ENCODE results near the gene NUTF2.
A peak's percentile ranks its signal among the peaks of the same experiment; 100 is the strongest.

Gene NUTF2

DNA sequence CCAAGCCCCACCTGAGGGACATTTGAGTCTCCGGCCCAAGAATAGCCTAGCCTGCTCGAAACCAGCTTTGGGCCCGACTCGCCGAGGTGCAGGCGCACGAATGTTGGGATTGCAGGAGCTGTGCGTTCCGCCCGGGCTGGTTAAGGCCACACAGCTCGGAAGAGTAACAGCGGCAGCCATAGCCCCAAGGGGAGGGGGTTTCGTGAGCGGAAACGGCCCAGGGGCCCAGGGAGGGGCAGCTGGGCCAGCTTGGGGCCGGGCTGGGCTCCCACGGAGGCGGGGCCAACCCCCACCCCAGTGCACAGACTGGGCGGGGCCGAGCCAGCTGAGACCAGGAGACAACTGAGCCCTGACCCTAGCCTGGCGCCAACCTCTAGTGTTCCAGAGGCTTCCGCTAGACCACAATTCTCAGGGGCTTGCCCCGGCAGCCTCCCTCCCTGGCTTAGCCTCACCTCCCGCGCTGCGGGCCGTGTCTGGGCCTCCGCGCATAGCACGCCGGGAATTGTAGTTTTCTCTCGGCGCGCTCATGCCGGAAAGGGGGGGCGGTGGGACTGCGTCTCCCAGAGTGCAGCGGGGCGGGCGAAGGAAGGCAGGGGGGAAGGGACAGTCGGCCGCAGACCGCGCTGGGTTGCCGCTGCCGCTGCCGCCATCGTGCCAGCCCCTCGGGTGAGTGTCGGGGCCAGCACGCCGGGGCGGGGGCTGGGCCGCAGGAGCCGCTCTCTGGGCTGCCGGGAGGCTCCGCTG lies at the start of gene NUTF2:
TSS of gene NUTF2 (plus strand) at position 614 of the 744 bp plus-strand sequence. CDS start 18,198 bp downstream, outside the sequence.
- H3K9me3 ChIP-seq (ENCODE audit: control insufficient read depth in 1 of 2, low read length in 2 of 2): no peaks in the 10 kb centered on the region
- peaks cover 0 to 10% of the 10 kb centered on the region in 2 donors for H3K36me3 ChIP-seq (ENCODE audit: control insufficient read depth in 1 of 2, insufficient read depth in 2 of 2, low read length in 2 of 2)
- no peaks in the 10 kb centered on the region for H3K27me3 ChIP-seq (ENCODE audit: low read depth, low read length)
- peak within 1 kb of the TSS; percentile 84 to 97 for H3K4me3 ChIP-seq (ENCODE audit: low read depth in 1 of 2, low read length in 2 of 2)
- H3K27ac ChIP-seq (ENCODE audit: low read length): peak within 1 kb of the TSS; percentile 81
- H3K4me1 ChIP-seq (ENCODE audit: control insufficient read depth in 1 of 2, insufficient read depth in 2 of 2, low read length in 2 of 2): peaks cover 26 to 51% of the 10 kb centered on the region in 2 donors

DNA sequence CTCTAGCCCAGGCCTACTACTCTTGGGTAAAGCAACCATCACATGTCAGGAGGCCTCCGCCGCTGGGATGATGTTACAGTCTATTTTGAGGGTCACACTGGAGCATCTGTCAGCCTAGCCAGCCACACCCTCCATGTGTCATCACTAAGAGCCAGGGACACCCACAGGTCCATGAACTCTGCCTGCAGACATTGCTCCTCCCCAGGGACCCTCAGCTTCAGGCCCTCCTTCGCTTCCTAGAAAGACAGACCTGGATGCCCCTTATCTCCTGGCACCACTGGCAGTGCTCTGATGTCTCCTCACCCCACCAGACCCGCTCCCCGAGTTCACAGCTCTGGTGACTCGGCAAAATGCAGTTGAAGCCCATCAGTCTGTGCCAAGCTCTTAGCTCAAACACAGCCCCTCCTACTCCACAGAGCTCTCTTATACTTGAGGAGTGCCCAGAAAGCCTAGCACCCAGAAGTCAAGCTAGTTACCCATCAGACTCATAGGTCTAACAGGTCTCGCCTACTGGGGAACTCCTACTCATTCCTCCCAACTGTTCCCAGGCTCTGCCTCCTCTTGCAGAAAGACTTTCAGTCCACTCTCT lies 46.3 kb upstream of the NUTF2 start:
- no peak overlapping the region for H3K27ac ChIP-seq (ENCODE audit: low read length)
- H3K27me3 ChIP-seq (ENCODE audit: low read depth, low read length): no peaks in the 10 kb centered on the region
- peaks cover 5 to 15% of the 10 kb centered on the region in 2 donors for H3K4me1 ChIP-seq (ENCODE audit: control insufficient read depth in 1 of 2, insufficient read depth in 2 of 2, low read length in 2 of 2)
- no peak overlapping the region for H3K4me3 ChIP-seq (ENCODE audit: low read depth in 1 of 2, low read length in 2 of 2)
- no peaks in the 10 kb centered on the region for H3K9me3 ChIP-seq (ENCODE audit: control insufficient read depth in 1 of 2, low read length in 2 of 2)
- peaks cover 5 to 28% of the 10 kb centered on the region in 2 donors for H3K36me3 ChIP-seq (ENCODE audit: control insufficient read depth in 1 of 2, insufficient read depth in 2 of 2, low read length in 2 of 2)

DNA sequence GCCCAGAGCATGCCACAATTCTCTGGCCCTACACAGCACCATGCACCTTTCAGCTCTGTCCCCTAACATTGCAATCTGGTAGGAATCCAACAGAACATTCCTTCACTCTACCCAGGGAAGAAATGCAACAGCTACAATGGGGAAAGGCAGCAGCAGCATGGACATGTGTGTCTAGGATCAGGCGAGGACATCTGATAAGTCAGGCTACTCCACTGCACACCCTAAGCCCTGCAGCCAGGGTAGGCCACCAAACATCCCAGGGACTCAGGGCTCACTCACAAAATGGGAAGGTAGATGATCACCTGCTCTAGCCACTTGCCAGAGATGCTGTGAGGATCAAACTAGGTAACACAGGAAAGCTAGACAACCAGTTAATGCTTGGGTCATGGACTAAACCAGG lies 45.5 kb upstream of the NUTF2 start:
- Histone ChIP-seq H3K27ac (ENCODE audit: low read length) (no peak overlapping the region), H3K36me3 (ENCODE audit: control insufficient read depth in 1 of 2, insufficient read depth in 2 of 2, low read length in 2 of 2) (peaks cover 5 to 28% of the 10 kb centered on the region in 2 donors), H3K9me3 (ENCODE audit: control insufficient read depth in 1 of 2, low read length in 2 of 2) (no peaks in the 10 kb centered on the region), H3K4me3 (ENCODE audit: low read depth in 1 of 2, low read length in 2 of 2) (no peak overlapping the region), H3K4me1 (ENCODE audit: control insufficient read depth in 1 of 2, insufficient read depth in 2 of 2, low read length in 2 of 2) (peaks cover 9 to 19% of the 10 kb centered on the region in 2 donors), H3K27me3 (ENCODE audit: low read depth, low read length) (no peaks in the 10 kb centered on the region)

- H3K4me1 ChIP-seq (ENCODE audit: control insufficient read depth in 1 of 2, insufficient read depth in 2 of 2, low read length in 2 of 2): peaks cover 9 to 19% of the 10 kb centered on the region in 2 donors
- no peaks in the 10 kb centered on the region for H3K9me3 ChIP-seq (ENCODE audit: control insufficient read depth in 1 of 2, low read length in 2 of 2)
- H3K4me3 ChIP-seq (ENCODE audit: low read depth in 1 of 2, low read length in 2 of 2): no peak overlapping the region
- H3K36me3 ChIP-seq (ENCODE audit: control insufficient read depth in 1 of 2, insufficient read depth in 2 of 2, low read length in 2 of 2): peaks cover 5 to 28% of the 10 kb centered on the region in 2 donors
- no peaks in the 10 kb centered on the region for H3K27me3 ChIP-seq (ENCODE audit: low read depth, low read length)
- no peak overlapping the region for H3K27ac ChIP-seq (ENCODE audit: low read length)
These were observed 44.9 kb upstream of the NUTF2 start for GRCh38 chr16:67801883-67802282.

GRCh38 chr16:67803894-67804293 lies 42.8 kb upstream of the NUTF2 start:
- H3K4me3 ChIP-seq (ENCODE audit: low read depth in 1 of 2, low read length in 2 of 2): no peak overlapping the region
- H3K36me3 ChIP-seq (ENCODE audit: control insufficient read depth in 1 of 2, insufficient read depth in 2 of 2, low read length in 2 of 2): peaks cover 5 to 21% of the 10 kb centered on the region in 2 donors

GRCh38 chr16:67804853-67805542 lies 41.7 kb upstream of the NUTF2 start:
- Histone ChIP-seq H3K9me3 (ENCODE audit: control insufficient read depth in 1 of 2, low read length in 2 of 2) (no peaks in the 10 kb centered on the region), H3K27ac (ENCODE audit: low read length) (peak overlapping the region; percentile 75), H3K36me3 (ENCODE audit: control insufficient read depth in 1 of 2, insufficient read depth in 2 of 2, low read length in 2 of 2) (peaks cover 5 to 21% of the 10 kb centered on the region in 2 donors), H3K4me1 (ENCODE audit: control insufficient read depth in 1 of 2, insufficient read depth in 2 of 2, low read length in 2 of 2) (peaks cover 11 to 27% of the 10 kb centered on the region in 2 donors), H3K27me3 (ENCODE audit: low read depth, low read length) (no peaks in the 10 kb centered on the region), H3K4me3 (ENCODE audit: low read depth in 1 of 2, low read length in 2 of 2) (peak overlapping the region; percentile 89 to 96)

More at GRCh38 chr16:67803894-67804293, 42.8 kb upstream of the NUTF2 start:
- no peaks in the 10 kb centered on the region for H3K27me3 ChIP-seq (ENCODE audit: low read depth, low read length)
- H3K27ac ChIP-seq (ENCODE audit: low read length): no peak overlapping the region
- H3K9me3 ChIP-seq (ENCODE audit: control insufficient read depth in 1 of 2, low read length in 2 of 2): no peaks in the 10 kb centered on the region
- peaks cover 11 to 27% of the 10 kb centered on the region in 2 donors for H3K4me1 ChIP-seq (ENCODE audit: control insufficient read depth in 1 of 2, insufficient read depth in 2 of 2, low read length in 2 of 2)

DNA sequence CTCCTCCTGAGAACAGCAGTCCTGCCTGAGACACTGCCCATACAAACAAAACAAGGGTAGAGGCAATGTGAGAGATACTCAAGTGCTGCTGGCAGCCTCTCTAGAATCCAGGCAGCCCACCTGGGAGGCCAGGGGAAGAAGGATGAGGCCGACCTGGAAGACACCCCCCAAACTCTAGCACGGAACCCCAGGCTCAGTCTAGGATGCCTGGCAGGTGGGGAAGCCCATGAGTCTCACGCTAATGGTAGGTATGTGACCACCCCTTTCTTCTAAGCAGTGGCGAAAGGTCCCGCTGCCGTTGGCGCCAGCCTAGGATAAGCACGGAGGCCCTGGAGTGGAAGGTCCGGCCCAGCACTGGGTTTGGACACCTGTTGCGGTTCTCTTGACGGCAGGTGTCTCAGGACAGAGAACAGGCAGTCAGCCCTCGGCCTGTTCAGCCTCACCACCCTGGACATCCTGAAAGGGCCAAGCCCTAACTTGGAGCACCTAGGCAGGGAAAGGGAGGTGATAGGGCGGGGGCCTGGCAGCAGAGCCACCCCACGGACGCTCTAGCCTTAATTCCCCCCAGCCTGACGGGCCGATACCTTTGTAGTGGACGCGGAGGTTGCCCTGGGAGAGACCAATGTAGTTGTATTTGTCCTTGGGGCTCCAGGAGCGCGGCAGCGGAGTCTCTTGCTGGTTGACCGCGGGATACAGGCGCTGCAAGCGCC lies 40.9 kb upstream of the NUTF2 start:
- Histone ChIP-seq H3K9me3 (ENCODE audit: control insufficient read depth in 1 of 2, low read length in 2 of 2) (no peaks in the 10 kb centered on the region), H3K4me1 (ENCODE audit: control insufficient read depth in 1 of 2, insufficient read depth in 2 of 2, low read length in 2 of 2) (peaks cover 11 to 27% of the 10 kb centered on the region in 2 donors), H3K36me3 (ENCODE audit: control insufficient read depth in 1 of 2, insufficient read depth in 2 of 2, low read length in 2 of 2) (peaks cover 5 to 15% of the 10 kb centered on the region in 2 donors), H3K27me3 (ENCODE audit: low read depth, low read length) (no peaks in the 10 kb centered on the region), H3K4me3 (ENCODE audit: low read depth in 1 of 2, low read length in 2 of 2) (peak overlapping the region; percentile 89 to 96), H3K27ac (ENCODE audit: low read length) (peak overlapping the region; percentile 75)

GRCh38 chr16:67806428-67807147 lies 40.1 kb upstream of the NUTF2 start, which contains the start of the genes RANBP10 and TSNAXIP1:
TSS of gene RANBP10 (minus strand) at chr16:67806560. CDS start at chr16:67806536, 24 bp downstream.
TSS of gene TSNAXIP1 (plus strand) at chr16:67806889. CDS start at chr16:67807150, 261 bp downstream.
- Histone ChIP-seq H3K4me3 (ENCODE audit: low read depth in 1 of 2, low read length in 2 of 2) (peak within 1 kb of the TSS; percentile 89 to 96), H3K27ac (ENCODE audit: low read length) (peak within 1 kb of the TSS; percentile 75), H3K4me1 (ENCODE audit: control insufficient read depth in 1 of 2, insufficient read depth in 2 of 2, low read length in 2 of 2) (peaks cover 11 to 21% of the 10 kb centered on the region in 2 donors), H3K9me3 (ENCODE audit: control insufficient read depth in 1 of 2, low read length in 2 of 2) (no peaks in the 10 kb centered on the region), H3K27me3 (ENCODE audit: low read depth, low read length) (no peaks in the 10 kb centered on the region), H3K36me3 (ENCODE audit: control insufficient read depth in 1 of 2, insufficient read depth in 2 of 2, low read length in 2 of 2) (peaks cover 5 to 8% of the 10 kb centered on the region in 2 donors)

GRCh38 chr16:67807148-67807682 lies 39.5 kb upstream of the NUTF2 start:
- Histone ChIP-seq H3K9me3 (ENCODE audit: control insufficient read depth in 1 of 2, low read length in 2 of 2) (no peaks in the 10 kb centered on the region), H3K4me1 (ENCODE audit: control insufficient read depth in 1 of 2, insufficient read depth in 2 of 2, low read length in 2 of 2) (peaks cover 11 to 21% of the 10 kb centered on the region in 2 donors), H3K36me3 (ENCODE audit: control insufficient read depth in 1 of 2, insufficient read depth in 2 of 2, low read length in 2 of 2) (peaks cover 5% of the 10 kb centered on the region in 2 donors), H3K27me3 (ENCODE audit: low read depth, low read length) (no peaks in the 10 kb centered on the region), H3K4me3 (ENCODE audit: low read depth in 1 of 2, low read length in 2 of 2) (peak overlapping the region; percentile 89 to 96), H3K27ac (ENCODE audit: low read length) (peak overlapping the region; percentile 16)

GRCh38 chr16:67811899-67812298 lies 34.8 kb upstream of the NUTF2 start:
- H3K4me1 ChIP-seq (ENCODE audit: control insufficient read depth in 1 of 2, insufficient read depth in 2 of 2, low read length in 2 of 2): peaks cover 2 to 8% of the 10 kb centered on the region in 2 donors
- H3K27ac ChIP-seq (ENCODE audit: low read length): no peak overlapping the region
- H3K27me3 ChIP-seq (ENCODE audit: low read depth, low read length): no peaks in the 10 kb centered on the region
- H3K36me3 ChIP-seq (ENCODE audit: control insufficient read depth in 1 of 2, insufficient read depth in 2 of 2, low read length in 2 of 2): no peaks in the 10 kb centered on the region
- H3K9me3 ChIP-seq (ENCODE audit: control insufficient read depth in 1 of 2, low read length in 2 of 2): no peaks in the 10 kb centered on the region
- no peak overlapping the region for H3K4me3 ChIP-seq (ENCODE audit: low read depth in 1 of 2, low read length in 2 of 2)

Measured in muscle layer of duodenum (tissue), 2 donors.